Measurements from ENCODE around the gene PLCG2.
"Not testable (repeated sequence)": the region's sequence is repeated elsewhere in the genome, so short reads cannot be mapped to it uniquely, and the experiment has no call there.

The PLCG2 gene

GRCh38 chr16:81939164-81940056 lies 160.3 kb downstream of the PLCG2 start:
- peak; percentile 36 for DNase-seq (ENCODE audit: low read depth)

DNA sequence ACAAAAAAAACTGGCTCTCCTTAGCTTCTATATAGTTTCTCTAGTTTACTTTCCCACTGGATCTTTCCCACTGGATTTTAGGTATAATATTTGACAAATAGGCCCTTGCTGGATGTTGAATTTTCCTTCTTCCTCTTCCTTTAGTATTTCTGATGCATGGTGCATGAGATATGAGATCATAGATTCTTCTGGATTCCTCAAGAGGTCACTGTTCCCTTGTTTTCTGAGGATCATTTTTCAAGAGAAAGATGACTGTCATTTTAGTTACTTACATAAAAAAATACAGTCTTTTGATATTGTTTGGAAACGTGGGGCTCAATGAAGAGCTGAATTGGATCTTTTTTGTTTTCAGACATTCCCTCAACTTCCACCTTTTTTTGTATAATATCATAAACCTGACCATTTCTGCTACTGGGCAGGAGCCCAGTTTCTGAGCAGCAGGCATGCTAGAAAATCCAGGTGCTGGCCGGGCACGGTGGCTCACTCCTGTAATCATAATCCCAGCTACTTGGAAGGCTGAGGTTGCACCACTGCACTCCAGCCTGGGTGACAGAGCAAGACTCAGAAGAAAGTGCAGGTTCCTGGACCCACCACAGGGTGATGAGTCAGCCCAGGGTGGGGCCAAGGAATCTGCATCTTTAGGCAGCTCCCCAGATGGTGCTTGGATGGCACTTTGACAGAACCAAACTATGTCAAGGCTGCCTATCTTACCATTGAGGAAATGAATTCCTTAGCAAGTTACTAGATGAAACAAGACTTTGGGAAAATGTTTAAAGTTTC lies 161.9 kb downstream of the PLCG2 start:
- DNase-seq (ENCODE audit: low read depth) = peak; percentile 64

GRCh38 chr16:81942007-81942601 lies 163.0 kb downstream of the PLCG2 start:
- no peak for DNase-seq (ENCODE audit: low read depth)

GRCh38 chr16:81945665-81946064 lies 166.6 kb downstream of the PLCG2 start:
- DNase-seq (ENCODE audit: low read depth) = peak; percentile 10

DNA sequence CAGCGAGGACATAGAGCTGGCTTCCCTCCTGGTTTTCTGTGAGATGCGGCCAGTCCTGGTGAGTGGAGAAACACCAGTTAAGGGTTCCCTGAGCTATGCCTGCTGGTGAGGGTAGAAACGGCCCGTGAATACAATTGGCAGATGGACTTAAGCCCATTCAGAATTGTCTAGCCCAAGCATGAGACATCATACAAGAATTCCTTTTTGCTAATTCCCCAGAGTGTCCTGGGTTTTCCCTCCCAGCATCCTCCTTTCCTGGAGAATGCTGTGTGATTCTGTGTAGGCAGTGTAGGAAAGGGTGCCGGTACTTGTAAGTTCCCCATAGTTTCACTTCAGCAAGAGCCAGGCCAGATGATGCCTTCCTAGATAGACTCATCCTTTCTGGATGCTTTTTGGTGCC lies 167.1 kb downstream of the PLCG2 start:
- DNase-seq (ENCODE audit: low read depth) = peak; percentile 18

DNA sequence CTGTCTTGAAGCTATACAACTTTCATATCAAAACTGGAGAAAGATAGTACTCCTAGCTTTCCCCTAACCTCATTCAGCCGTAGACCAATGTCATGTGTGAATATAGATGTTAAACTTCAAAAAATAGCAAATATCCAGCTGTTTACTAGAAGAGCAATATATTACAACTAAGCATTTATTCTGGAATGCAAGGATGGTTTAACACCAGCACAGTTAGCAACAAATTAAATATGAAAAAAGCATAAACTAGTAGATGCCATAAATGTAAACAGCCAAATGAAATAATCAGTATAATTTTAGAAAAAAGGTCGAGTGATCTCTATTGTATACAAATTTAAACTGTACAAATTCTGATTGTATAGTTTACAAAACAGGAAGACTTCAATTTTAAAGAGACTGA lies 172.5 kb downstream of the PLCG2 start:
- no peak for DNase-seq (ENCODE audit: low read depth)

GRCh38 chr16:81956213-81956948 lies 177.3 kb downstream of the PLCG2 start:
- DNase-seq (ENCODE audit: low read depth) = peak; percentile 21

DNA sequence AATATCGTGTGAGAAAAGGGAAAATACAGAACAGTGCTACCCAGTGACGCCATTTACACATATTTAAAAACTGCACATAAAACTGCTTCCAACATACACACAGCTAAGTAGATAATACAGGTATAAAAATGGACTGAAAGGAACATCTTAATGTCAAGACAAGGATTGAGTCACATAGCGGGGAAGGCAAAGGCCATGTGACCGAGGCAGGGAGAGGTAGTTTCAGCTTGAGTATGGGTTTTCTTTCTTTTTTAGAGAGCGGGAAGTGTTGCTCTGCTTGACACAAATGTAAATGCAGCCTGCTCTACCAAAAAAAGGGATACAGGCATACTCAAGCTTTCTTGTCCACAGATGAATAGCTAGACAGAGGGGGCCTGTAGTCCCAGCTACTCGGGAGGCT lies 185.7 kb downstream of the PLCG2 start:
- DNase-seq (ENCODE audit: low read depth) = no peak

DNA sequence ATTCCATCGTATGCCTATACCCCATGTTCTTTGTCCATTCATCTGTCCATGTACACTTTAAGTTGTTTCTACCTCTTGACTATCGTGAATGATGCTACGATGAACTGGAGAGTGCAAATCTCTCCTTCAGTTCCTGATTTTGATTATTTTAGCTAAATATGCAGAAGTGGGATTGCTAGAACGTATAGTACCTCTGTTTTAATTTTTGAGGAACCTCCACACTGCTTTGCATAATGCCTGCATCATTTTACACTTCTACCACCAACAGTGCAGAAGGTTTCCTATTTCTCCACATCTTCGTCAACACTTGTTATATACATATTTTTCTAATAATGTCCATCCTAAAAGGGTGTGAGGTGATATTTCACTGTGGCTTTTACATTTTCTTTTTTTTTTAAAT lies 188.3 kb downstream of the PLCG2 start:
- no peak for DNase-seq (ENCODE audit: low read depth)

DNA sequence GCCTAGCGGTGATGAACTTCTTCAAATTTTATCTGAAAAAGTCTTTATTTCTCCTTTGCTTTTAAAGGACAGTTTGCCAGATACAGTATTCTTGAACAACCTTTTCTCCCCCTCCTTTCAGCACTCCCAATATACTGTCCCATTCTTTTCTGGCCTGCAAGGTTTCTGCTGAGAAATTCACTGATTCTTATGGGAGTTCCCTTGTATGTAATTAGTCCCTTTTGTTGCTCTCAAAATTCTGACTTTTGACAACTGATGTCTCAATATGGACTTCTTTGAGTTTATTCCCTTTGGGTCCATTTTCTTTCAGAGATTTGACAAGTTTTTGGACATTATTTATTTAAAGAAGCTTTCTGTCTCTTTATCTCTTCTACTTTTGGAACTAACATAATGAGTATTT lies 192.8 kb downstream of the PLCG2 start:
- no peak for DNase-seq (ENCODE audit: low read depth)

DNA sequence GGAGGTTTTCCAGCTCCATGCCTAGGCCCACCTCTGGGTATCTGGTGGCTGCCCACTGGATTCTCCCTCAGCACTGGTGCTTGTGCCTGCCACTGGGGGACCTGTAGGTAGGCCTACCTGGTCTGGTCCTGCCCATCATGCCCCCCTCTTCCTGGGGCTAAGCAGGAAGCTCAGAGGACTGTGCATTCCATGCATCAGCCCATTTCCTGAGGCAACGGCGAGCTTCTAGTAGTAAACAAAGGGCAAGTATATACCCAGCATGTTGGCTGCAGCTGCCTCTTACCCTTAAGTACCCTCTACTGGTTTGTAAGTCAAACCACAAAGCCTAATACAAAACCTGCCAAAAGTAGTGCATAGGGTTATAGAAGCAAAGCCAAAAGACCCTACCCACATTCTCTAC lies 194.6 kb downstream of the PLCG2 start:
- no peak for DNase-seq (ENCODE audit: low read depth)

- no peak for DNase-seq (ENCODE audit: low read depth)
These were observed 196.5 kb downstream of the PLCG2 start for GRCh38 chr16:81975637-81976036.

DNA sequence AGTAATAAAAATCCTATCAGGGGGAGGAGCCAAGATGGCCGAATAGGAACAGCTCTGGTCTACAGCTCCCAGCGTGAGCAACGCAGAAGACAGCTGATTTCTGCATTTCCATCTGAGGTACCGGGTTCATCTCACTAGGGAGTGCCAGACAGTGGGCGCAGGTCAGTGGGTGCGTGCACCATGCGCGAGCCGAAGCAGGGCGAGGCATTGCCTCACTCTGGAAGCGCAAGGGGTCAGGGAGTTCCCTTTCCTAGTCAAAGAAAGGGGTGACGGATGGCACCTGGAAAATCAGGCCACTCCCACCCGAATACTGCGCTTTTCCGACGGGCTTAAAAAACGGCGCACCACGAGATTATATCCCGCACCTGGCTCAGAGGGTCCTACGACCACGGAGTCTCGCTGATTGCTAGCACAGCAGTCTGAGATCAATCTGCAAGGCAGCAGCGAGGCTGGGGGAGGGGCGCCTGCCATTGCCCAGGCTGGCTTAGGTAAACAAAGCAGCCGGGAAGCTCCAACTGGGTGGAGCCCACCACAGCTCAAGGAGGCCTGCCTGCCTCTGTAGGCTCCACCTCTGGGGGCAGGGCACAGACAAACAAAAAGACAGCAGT lies 198.3 kb downstream of the PLCG2 start:
- DNase-seq (ENCODE audit: low read depth) = not testable (repeated sequence)

DNA sequence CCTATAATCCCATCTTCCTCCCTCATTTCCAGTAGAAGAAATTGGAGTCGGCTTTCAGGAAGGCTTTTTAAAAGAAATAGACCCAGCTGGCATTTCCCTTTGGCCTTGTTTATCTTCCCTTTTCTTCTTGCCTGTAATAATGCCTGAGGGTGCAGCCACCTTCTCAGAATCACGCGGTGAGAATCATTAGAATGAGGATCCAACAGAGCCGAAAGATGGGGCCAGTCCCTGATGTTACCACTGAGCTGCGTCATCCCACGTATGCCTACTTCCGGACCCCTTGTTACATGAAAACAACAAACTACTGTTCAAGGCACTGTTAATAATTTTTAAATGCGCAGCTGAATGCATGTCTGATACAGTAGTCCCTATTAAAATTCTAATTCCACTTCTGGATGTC lies 208.0 kb downstream of the PLCG2 start:
- no peak for DNase-seq (ENCODE audit: low read depth)

DNA sequence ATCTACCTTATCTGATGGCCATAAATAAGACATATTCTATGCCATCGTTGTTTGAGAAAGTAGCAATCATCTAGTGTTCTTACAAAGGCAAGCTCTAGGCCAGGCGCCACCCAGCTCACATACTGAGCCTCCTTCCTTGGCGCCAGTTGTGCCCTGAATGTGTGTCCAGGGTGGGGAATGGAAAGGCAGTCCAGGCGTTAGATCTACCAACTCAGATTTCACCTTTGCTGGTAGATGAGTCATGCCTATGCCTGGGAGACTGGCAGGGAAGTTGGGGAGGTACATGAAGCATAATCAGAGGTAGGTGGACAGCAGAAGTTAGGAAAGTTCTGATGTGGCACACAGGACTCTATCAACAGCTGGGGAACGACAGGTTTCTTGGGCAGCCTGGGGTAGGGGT lies 208.6 kb downstream of the PLCG2 start:
- no peak for DNase-seq (ENCODE audit: low read depth)

DNA sequence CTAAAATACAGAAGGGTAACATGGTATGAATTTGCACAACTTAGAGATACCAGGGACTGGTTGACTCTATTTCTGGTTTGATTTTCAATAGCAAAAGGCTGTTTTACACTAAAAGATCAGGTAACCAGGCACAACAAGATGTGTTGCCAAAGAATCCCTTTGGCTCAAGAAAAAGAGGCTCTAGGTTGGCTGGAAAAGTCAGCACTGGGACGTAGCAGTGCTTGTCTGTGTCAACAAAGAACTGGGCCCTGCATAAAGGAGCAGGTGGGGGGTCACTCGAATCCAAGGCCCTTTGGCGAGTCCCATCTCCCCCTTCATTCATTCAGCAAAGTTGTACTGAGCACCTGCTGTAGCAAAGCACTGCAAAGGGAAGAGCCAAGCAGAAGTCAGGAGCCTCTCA lies 213.8 kb downstream of the PLCG2 start:
- no peak for DNase-seq (ENCODE audit: low read depth)

DNA sequence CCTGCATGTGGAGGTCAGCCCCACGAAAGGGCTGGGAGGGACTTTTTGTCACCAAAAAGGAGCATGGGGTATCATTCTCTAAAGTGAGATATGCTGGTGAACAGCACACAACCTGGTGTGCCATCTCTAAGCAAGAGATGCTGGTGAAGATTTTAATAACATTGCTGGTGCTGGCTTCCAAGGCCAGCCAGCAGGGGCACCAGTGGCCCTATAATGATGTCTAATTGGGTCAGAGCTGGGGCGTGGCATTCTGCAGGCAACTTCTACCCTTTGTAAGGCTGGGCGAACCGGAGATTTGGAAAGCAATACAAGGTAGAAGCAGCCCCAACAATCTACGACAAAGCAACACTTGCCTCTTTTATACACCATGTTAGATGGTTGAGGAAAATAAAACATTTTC lies 215.4 kb downstream of the PLCG2 start:
- DNase-seq (ENCODE audit: low read depth) = peak; percentile 15

DNA sequence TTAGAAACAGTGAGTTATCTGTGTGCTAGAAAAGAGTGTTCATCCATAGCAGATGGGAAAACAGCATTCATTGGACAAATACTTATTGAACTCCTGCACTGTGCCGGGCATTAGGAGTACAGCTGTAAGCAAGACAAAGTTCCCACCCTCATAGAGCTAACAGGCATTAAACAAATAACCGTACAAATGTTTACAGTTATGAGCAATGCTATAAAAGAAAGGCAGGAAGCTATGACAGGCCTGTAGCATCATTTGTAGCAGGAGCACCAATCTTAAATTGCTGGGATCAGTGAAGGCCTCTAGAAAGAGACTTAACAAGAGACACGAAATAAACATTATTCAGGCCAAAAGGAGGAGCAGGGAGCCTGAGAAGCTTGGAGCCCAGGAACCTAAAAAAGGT lies 216.6 kb downstream of the PLCG2 start:
- DNase-seq (ENCODE audit: low read depth) = peak; percentile 40

DNA sequence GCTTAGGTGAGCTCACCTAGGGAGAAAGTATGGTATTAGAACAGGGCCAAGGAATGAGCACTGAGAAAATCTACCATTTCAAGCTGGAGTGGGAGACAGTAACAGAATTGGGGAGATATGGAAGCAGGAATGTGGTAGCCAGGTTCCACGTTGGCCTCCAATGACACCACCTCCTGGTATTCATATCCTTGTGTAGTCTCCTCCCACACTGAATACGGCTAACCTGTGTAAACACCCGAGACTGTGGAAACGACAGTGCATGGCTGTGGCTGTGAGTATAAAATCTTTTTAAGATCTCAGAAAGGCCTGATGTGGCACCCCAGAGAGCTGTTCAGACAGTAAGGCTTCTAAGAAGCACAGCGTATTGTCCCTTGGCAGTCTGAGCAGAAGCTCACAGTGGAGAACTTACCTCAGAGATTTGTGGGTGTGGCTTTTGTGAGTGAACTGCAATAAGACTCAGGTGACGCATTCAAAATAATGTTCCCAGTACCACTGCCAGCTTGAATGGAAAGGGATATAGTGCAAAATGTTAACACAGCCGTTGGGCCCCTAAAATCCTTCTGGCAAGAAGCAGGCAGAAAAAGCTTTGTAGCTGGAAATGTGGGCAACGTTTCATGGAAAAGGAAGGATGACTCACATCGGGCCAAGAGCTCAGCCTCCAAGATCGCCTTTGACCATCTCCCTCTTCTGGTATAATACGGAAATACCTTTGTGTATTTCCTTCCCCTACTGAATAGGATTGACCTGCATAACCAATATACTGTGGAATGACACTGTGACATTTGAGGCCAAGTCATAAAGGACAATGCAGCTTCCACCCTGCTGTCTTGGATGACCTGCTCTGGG lies 217.8 kb downstream of the PLCG2 start:
- peak; percentile 88 for DNase-seq (ENCODE audit: low read depth)

DNA sequence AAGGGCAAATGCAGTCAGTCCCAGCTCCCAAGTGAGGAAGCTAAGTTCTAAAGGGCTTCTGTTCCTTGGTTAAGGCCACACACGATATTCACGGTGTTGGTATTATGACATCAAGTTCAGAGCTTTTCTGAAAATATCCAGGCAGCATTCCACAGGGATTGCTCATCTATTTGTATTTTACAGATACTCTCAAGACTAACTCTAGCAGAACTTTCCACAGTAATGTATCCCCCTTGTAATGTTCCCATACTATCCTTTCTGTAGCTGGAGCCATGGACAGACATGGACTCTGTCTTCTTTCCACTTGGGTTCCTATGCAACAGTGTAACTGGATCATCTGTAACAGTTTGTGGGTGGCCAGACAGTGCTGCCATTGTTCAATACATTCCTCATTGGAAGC lies 218.6 kb downstream of the PLCG2 start:
- DNase-seq (ENCODE audit: low read depth) = peak; percentile 82

GRCh38 chr16:82002831-82003230 lies 223.7 kb downstream of the PLCG2 start:
- no peak for DNase-seq (ENCODE audit: low read depth)
